GM19351 (cell line): ENCODE measurements around the gene TMEM231.
A peak's percentile ranks its signal among the peaks of the same experiment; 100 is the strongest.
"Not testable (repeated sequence)": the region's sequence is repeated elsewhere in the genome, so short reads cannot be mapped to it uniquely, and the experiment has no call there.

Experiments
- ATAC-seq: cut with Tn5 transposase; IDR thresholded peaks from one replicate; pipeline ENCODE4 v1.9.1; 2021; ENCODE audit warnings: mild to moderate bottlenecking, moderate library complexity; ENCODE audit not compliant: unreplicated experiment

TMEM231 gene

DNA sequence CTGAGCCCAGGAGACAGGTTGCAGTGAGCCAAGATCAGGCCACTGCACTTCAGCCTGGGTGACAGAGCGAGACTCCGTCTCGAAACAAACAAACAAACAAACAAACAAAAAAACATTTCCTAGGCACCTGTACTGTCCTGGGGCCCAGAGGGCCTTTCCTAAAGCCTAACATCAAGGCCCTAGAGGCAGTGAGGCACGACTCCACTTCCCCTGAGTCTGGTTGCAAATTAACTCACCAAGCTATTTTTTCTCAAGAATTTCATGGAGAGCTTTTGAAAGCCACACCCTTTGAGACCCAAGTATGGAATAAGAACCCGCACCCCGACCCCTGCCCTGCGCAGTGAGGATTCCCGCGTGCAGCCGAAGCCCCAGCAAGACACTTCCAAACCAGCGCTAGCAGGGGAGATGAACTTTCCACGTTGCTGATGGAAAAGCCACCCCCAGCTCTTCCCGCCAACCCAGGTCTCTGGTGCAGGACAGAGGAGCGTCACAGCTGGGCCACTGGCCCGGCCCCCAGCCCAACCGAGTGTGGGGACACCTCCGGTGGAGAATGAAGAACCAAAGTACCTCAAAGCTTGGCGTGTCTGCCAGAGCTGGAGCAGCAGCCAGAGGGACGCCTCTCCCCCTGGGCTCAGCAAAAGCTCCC, 21.4 kb downstream of the TMEM231 start:
- ATAC-seq, result no peak

DNA sequence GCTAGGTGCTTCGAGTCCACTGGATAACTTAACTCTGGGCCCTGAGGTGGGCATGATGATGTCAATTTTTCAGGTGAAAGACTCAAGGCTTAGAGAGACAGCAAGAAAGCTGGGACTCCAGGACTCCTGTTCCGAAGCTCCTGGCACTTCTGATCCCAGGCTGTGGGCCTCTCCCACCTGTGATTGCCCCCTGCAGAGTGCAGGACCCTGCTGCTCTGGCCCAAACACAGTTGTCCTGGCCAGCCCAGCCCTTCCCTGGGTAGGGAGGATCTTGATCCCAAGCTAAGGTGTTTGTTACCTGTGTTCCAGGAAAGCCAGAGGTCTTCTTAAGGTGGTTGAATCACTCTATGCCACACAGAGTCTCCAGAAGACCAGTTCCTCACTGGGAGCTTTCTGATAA, 23.3 kb downstream of the TMEM231 start:
- ATAC-seq, result no peak

DNA sequence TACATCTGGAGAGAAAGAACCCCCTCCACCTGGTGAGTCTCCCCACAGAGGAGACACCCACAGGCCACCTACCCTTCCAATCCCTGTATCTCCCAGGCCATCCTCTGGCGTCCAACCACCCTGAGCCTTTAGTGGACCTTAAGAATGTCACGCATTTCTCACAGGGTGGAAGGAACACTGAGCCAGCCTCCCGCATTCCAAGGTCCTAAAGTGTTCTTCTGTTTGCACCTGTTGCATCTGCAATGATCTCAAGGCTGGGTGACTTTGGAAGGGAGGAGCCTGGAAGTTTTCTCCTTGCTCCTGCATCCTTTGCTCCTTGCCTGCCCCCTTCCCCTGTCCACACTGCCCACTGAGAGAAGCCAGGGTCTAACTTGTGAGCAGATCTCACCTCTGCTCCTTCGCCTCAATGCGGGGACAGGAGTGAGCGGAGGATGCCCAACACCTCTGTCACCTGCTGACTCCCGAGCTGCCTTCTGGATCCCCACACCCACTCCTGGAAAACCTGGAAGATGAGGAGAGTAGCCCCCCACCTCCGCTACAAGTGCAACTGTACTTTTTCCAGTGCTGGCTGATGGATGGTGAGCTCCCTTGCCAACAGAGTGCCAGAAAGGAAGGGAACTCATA, 23.8 kb downstream of the TMEM231 start:
- no peak for ATAC-seq

DNA sequence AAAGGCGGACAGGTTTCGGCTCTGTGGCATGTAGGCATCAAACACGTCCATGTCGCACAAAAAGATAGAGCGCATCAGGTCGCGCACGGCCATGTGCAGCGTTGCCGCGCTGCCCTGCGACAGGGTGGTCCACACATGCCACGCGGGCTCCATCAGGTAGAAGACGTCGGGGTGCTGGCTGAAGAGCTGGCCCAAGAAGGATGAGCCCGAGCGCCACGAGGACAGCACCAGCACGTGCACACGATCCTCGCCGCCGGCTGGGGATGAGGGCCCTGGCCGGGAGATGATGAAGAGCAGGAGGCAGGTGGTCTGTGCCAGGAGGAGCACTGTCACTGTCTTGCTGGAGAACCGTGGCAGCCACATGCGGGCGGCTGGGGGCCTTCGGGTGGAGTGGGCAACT, 26.1 kb downstream of the TMEM231 start:
- ATAC-seq, result no peak

DNA sequence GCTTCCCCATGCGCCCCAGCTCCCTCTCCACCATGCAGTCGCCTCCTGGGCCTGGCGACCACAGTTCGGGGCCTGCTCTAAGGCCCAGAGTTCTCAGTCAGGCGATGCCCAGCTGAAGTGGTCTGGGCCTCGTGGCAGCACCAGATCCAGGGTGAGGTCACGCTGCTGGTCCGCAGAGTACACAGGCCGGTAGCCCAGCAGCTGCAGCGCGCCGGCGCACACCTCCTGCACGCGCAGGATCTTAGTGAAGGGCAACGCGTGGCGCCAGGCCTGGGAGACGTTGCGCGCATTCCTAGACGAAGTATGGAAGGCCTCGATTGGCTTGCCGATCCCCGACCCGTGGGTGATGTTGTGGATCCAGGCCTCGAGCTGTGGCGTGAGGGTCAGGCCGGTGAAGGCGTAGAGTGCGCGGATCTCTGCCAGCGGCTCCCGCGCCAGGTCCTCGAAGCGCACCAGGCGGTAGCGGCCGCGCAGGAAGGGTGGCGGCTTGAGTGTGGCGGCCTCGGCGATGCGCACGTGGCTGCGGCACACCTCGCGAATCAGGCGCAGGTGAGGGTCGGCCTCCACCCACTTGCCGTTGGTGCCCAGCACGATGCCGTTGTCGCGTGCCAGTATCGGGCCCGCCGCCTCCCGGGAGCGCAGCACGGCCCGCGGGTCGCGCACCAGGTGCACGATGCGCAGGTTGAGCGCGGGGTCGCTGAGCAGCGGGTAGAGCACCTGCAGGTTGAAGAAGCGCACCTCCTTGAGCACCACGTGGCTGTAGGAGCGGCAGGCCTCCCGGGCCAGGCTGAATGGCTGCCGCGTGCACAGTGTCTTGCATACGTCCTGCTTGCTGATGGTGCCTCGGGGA, 26.8 kb downstream of the TMEM231 start:
- no peak for ATAC-seq

DNA sequence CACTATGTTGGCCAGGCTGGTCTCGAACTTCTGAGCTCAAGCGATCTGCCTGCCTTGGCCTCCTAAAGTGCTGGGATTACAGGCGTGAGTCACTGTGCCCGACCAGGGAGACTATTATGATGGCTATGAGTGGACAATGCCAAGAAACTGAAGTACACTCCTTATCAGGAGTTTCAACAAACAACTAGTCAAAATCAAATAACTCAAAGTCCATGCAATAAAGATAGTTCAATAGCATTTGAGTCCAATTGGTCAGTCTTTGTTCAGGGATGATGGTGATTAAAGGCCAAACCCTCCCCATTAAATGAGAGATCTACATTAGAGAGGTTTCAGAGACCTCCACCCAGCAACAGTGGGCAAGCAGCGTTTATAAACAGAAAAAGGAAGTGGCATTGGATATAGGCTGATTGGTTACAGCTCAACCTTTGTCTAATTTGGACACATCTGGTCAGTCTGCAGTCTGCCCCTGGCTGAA, 28.2 kb downstream of the TMEM231 start:
- ATAC-seq, result no peak

DNA sequence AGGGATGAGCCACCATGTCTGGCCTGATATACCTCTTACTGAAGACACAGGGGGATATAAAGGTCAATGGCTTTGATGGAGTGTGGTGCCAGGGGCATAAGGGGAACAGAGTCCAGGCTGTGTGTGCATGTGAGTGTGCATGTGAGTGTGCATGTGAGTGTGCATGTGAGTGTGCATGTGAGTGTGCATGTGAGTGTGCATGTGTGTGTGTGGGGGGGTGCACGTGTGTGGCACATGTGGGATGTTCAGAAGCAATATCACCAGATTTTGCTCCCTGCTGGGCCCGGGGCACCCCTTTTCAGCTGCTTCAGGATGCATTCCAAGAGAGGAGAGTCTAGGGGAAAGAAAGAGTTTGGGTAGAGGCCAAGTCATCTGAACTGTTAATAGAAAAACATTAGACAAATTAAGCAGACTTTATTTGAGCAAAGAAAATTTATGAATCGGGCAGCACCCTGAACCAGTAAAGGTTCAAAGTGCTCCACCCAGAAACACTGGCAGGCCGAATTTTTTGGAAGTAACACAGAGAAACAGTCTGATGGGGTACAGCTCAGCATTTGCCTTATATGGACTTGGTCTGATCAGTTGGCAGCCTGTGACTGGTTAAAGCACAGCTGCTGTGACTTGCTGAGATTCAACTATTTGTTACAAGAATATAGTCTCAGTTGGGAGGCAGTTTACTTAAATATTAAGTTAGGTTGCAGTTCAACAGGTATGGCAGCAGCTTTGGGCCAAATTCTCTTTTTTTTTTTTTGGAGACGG, 29.8 kb downstream of the TMEM231 start:
- ATAC-seq, result no peak

DNA sequence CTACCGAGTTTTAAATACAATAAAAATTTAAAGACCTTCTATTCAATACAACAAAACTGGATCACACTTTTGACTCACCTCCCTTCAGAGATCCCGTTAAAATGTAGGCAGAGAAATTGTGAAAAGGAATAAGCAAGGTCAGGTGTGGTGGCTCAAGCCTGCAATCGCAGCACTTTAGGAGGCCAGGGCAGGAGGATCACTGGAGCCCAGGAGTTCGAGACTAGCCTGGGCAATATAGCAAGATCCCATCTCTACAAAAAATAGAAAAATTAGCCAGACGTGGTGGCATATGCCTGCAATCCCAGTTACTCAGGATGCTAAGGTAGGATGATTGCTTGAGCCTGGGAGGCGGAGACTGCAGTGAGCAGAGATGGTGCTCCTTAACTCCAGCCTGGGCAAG, 36.9 kb downstream of the TMEM231 start:
- ATAC-seq, result no peak

DNA sequence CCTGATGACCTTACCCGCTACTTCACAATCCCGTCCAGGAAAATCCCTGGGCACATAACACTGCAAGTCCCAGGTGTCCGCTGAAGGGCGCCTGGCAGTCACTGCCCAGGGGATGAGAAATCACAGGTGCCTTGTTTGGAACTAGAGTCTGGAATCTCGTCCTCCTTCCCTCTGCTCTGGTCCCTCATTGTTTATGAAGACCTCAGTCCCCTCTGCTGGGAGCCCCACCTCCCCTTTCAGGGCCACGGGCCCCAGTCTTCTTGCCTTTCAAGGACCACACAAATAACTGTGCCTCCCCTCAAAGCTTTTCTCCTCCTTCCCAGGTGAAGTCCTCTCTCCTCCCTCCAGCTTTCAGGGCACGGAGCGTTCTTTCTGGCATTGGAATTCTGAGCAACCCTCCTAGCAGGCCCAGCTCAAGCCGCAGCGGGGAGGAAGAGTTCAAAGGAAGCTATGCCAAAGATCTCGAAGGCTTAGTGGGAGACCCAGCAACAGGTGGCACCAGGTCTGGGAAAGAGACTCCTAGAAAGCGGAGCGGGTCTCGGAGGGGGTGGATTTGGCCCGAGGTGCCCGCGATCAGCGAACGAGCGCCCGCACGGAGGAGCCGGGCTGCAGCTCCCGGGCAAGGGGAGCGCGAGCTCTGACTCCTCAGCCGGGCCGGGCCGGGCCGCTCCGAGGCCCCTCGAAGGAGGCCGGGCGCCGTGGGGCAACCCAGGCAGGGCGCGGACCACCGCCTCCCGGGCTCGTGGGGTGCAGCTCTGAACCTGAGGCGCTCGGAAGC, 39.7 kb downstream of the TMEM231 start:
- ATAC-seq, result not testable (repeated sequence)

DNA sequence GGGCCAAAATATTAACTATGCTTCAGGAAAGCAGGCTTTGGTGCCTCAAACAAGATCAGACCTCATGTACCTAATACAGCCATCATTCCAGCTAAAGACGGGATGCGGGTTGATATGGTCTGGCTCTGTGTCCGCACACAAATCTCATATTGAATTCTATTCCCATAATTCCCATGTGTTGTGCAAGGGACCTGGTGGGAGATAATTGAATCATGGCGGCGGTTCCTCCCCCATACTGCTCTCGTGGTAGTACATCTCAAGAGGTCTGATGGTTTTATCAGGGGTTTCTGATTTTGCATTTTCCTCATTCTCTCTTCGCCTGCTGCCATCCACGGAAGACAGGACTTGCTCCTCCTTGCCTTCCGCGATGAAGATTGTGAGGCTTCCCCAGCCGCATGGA, 41.8 kb downstream of the TMEM231 start:
- no peak for ATAC-seq

DNA sequence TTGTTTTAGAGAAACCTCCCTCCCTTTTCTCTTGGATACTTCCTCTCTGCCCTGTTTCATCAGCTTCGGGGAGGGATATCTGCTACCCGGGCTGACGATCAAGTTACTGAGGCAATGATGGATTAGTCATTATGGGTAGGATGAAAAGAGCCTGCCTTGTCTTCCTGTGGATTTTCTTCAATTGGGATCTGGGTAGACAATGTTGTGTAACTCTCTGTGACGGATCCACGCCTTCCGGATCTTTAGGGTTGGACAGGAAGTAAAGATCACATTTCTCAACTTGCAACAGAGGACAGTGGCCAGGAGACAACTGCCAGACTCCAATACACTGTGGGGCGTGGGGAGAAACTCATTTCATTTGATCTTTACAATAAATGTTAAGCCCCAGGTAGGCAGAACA, 49.5 kb downstream of the TMEM231 start:
- no peak for ATAC-seq

DNA sequence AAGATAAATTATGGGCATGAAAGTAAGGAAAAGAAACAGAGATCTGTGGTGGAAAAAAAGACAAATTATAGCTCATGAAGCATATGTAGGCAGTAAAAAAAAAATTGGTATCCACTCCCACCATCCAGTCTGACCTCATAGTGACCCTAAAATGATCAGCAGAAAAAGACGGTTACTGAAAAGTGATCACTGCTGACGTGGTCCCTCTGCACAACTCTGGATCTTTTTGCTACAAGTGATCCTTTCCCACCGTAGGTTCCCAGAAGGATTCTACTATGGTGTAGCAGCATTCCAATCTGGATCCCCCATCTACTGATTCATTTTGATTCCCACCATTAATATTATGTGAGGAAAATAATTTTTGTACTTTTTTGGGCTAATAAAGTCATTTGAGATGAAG, 49.9 kb downstream of the TMEM231 start:
- ATAC-seq, result no peak

DNA sequence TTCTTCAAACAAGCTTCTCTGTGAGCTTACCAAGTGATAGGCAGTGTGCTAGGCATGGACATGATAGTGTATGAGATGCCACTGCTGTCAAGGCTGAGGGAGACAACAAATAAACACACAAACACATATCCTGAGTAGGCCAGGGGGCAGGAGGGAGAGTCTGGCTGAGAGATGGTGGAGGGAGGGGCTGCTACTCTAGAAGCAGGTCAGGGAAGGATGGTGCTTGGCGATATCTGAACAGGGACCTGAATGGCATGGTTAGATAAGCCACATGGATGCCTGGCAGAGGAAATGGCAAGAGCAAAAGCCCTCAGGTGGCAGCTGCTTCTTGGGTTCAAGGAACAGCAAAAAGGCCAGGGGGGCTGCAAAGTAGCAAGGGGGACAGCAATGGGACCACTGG, 52.3 kb downstream of the TMEM231 start:
- no peak for ATAC-seq

DNA sequence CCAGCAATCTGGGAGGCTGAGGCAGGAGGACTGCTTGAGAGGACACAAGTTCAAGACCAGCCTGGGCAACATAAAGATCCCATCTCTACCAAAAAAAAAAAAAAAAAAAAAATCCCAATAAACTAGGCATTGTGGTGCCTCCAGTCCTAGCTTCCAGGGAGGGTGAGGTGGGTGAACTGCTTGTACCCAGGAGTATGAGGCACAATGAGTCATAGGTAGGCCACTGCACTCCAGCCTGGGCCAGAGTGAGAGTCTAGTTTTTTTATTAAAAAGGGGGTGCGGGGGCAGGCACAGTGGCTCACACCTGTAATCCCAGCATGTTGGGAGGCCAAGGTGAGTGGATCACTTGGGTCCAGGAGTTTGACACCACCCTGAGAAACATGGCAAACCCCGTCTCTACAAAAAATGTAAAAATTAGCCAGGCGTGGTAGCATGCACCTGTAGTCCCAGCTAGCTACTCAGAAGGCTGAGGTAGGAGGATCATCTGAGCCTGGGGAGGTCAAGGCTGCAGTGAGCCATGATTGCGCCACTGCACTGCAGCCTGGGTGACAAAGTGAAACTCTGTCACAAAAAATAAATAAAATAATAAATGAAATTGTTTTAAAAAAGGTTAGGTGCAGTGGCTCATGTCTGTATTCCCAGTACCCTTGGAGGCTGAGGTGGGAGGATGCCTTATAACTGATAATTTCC, 53.0 kb downstream of the TMEM231 start:
- no peak for ATAC-seq

DNA sequence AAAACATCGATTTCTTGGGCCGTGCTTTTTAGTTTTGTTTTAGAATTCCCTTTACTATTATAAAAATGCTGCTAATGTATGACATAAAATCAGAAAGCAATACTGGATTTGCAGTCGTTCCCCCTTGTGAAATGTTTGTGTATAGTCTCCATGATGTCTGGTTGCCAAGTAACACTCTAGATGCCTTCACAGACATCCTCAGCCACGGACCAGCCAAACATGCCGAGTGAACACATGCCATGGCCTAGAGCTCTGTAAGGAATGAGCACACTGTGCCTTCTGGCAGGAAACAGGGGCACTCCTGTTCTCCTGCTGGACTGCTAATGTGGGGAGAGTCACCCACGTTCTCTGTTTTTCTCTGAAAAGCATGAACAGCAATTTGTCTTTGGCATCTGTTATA, 54.2 kb downstream of the TMEM231 start:
- ATAC-seq, result not testable (repeated sequence)

DNA sequence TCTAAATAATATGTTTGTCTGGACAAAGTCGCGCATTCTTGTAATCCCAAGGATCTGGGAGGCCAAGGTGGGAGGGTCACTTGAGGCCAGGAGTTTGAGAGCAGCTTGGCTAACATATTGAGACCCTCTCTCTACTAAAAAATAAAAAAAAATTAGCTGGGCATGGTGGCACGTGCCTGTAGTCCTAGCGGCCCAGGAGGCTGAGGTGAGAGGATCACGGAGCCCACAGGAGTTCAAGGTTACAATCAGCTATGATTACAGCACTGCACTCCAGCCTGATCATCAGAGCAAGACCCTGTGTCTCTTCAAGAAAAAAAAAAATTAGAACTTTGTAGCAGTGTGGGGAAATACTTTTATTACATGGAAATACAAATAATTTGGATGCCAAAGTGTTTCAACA, 54.7 kb downstream of the TMEM231 start:
- no peak for ATAC-seq

DNA sequence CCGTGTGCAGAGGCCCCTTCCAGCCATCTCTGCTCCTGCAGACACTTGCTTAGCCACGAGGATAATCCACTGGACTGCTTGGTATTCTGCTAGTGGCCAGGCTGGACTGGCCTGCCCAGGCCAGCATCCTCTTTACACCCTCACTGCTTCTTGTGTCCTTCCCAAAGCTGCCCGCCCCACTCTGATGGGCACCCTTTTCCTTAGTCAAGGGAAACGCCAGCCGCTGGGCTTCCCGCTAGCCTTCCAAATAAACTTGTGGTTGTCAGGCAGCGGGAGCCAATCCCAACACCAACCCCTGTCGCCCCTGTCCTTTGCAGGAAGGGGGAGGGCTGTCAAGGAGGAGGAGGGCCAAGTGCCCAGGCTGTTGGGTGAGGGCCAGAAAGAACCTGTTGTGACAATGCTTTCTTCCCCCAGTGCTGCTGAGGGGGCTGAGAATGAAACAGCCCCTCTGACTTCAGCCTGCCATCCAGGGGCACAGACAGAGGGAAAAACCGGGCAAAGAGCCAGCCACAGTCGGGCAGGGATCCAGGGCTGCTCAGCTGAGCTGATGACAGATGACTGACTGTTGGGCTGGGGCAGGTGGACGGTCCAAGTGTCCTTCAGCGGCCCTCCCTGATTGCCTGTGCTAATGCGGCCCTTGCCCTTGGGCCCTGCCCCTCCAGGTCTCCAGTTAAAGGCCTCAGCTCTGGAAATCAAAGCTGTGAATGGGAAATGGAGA, 57.3 kb downstream of the TMEM231 start:
- ATAC-seq, result not testable (repeated sequence)

DNA sequence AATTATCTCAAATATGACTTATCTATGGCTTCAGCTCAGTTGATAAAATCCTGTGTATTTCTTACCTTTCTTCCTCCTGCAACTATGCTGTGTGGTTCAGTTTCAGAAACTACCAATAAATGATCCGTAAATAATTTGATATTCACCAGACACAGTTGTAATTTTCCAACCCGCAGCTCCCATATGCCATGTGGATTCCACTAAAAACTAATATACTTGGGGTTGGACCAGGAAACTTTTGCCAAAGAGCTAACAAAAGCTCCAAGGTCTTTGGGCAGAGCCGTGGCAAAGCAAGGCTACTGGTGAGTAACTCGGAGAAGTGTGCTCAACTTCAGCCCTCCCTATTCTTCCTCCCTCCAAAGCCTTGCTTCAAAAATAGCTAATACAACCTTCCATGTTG, 58.5 kb downstream of the TMEM231 start:
- no peak for ATAC-seq

DNA sequence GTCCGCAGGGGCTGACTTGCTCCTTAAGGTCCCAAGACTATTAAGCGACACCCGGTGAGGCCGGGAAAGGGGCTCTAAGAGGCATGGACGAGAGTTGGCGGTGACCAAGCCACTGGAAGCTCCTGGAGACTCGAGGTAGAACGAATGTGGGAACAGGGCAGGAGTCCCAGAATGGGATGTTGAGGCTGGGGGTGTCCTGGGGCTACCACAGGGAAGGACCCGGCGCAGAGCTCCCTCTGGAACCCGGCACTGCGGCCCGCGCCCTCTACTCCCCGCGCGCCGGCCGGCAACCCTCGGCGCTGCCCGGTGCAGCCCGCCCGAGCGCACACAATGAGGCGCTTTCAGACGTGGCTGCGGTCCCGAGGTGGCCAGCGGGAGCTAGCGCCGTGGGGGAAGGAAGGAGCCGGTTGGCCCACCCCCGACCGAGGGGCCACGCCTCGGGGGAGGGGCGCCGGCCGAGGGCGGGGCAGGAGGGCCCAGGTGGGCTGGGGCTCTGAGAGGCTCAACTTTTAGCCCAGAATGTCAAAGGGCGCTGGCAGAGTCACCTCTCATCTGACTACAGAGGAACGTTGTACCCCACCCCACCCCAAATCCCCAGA, 60.9 kb downstream of the TMEM231 start, which contains the start of gene CHST6:
Gene CHST6 (minus strand): TSS at position 366 of the 599 bp plus-strand sequence. CDS start 15,613 bp downstream, outside the sequence.
- ATAC-seq, result peak; percentile 78
